HG03025 (cell line): ENCODE measurements around the gene WNT3.

Experiments used
- ATAC-seq: cut with Tn5 transposase; IDR thresholded peaks from one replicate; pipeline ENCODE4 v1.9.1; 2021; ENCODE audit warnings: mild to moderate bottlenecking, moderate library complexity; ENCODE audit not compliant: unreplicated experiment, low FRiP score

The WNT3 gene

DNA sequence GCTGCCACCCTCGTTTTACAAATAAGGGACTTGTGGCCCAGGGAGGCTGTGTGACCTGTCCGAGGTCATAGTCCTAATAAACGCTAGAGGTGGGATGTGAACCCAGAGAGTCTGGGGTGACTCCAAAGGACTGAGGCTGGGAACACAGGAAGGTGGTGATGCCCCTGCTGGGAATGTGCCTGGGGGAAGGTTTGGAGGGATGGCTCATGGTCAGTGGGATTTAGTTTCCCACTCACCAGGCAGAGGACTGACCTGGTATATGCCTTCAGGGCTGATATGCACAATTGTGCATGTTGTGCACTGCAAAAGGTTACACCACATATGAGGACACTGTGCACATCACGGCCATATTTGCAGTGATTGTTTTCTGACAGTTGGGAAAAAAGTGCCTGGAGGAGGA is 19.0 kb upstream of the WNT3 start:
- no peak for ATAC-seq

DNA sequence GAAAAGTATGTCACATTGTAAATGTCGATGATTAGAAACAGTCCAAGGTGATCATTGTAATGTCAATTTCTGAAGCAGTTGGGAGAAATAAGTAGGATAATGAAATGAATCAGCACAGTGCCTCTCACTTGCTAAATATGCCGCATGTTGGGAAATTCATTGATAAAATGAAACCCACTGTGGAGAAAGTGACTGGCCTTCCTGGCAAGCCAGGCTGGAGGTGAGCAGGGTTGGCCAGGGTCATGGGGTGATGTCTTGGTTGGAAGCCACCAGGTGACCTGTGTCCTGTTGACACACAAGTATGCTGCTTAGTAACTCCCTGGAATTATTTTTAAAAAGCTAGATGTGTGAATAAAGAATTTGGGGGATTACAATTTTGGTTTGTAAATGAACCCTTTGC is 18.0 kb upstream of the WNT3 start:
- no peak for ATAC-seq

DNA sequence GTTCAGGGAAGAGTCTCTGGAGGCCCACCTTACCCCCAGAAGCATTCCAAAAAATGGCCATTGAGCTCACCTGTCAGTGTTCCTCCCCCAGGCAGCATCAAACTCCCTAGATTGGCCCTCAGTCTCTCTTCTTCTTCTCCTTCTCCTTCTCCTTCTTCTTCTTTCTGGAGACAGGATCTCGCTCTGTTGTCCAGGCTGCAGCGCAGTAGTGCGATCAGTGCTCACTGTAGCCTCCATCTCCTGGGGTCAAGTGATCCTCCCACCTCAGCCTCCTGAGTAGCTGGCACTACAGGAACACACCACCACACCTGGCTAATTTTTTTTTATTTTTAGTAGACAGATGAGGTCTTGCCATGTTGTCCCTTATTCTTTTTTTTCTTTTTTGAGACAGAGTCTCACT is 16.4 kb upstream of the WNT3 start:
- ATAC-seq: no peak

DNA sequence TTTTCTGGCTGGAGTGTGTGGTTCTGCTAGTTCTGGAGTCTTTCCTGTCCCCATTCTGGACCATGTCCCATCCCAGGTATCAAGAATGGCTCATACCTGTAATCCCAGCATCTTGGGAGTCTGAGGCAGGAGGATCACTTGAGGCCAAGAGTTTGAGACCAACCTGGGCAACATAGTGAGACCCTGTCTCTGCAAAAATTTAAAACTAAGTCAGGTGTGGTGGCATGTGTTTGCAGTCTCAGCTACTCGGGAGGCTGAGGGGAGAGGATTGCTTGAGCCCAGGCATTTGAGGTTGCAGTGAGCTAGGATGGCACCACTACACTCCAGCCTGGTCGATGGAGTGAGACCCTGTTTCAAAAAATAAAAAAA is 15.3 kb upstream of the WNT3 start:
- ATAC-seq: no peak

DNA sequence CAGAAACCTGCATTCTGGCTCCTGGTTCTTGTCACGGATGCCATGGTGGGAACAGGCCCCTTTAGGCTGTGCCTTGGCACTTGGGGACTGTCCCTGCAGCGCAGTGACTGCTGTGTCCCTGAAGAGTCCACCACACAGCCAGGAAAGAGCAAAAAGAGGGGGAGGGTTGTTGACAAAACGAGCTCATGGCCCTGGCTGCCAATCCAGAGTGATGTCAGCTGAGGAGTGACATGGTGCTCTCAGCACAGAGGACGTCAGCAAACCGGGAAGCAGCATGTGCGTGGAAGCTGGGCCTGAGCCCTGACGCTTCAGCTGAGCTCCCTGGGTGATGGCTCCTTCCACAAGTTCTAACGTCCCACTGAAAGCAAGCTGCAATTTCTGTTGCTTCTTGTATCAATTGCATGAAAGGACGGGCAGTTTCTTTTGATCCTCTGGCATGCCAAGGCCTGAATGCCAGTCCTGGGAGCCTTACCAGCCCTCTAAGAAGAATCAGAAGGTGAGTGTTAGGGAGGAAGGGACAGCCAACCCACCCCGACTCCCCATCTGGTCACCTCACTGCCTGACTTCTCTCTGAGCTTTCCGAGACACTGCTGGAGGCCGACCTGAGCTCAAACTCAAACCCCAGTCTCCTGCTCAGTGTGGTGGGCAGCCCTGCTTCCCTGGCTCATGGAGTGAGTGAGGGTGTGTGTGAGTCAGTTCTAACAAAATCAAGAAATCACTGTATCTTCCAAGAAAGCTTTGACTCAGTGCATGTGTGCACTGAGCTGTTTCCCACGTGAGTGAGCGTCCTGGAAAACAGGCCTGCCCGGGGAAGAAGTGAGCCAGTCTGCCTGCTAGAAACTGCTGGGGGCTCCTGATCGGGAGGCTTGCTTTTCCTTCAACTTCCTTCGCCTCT is 14.7 kb upstream of the WNT3 start:
- ATAC-seq: no peak

DNA sequence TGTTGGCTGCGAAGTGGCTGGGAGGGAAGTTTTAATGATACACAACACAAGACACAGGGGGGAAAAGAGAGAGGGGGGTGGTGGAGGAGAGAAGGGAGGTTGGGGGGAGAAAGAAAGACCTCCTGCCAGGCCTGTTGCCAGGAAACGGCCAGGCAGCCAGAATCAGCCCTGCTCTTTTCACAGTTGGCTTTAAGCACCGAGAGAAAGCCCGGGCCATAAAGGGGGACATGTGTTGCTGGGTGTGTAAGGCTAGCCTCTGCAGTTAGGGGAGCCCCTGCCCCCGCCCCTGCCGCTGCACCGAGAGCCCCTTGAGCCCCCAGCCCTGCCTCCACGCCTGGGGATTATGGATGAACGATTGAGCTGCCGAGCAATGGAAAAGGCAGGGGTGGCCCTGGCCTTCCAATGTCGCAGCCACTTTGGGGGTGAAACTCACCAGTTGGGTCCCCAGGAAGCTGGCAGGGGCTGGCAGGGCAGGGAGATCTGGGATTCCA is 13.9 kb upstream of the WNT3 start:
- ATAC-seq: no peak

DNA sequence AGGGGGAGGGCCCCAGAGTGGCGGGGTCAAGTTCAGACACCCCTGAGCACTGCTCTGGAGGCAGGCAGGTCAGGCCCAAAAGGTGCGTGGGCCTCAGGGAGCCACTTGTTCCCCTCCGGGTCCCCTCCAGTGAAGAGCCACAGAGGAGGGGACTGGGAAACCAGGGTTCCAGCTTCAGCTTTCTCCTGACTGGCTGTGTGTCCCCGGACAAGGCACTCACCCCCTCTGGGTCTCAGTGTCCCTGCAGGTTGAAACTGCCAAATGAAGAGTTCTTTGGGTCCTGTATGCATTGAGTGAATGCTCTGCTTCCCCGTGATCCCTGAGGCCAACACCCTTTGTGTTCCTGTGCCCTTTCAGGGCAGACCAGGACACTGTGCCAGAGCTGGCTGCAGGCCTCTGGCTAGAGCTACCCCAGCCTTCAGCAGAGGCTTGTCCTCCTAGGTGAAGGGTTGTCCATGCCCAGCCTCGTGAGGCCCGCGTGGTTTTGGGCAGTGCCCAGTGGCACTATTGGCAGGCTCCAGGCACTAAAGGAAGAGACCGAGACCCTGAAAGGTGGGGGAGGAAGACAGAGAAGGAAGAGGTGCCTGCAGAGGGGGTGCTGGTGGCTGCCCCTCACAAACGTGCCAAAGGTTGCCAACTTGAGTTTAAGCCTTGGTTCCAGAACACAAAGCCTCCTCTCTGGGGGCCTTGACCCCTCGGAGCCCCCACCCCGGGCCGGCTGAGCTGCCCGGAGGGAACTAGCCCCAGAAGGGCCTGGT is 13.3 kb upstream of the WNT3 start:
- ATAC-seq: no peak

DNA sequence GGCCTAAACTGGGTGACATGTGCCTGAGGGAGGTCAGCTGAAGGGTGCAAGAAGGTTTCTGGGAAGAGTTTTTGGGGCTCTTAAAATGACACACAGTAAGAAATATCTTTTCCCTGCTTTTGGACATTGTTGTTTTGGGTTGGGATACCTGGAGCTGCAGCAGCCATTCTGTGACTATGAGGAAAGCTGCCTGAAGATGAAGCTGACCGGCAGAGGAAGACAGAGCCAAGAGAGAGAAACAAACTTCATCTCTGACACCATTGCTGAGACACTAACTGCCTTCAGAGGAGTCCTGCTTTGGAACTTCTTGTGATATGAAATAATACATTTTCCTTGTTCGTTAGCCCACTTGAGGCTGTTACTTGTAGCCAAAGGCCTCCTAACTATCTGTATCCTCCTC is 8.8 kb upstream of the WNT3 start:
- ATAC-seq: no peak

DNA sequence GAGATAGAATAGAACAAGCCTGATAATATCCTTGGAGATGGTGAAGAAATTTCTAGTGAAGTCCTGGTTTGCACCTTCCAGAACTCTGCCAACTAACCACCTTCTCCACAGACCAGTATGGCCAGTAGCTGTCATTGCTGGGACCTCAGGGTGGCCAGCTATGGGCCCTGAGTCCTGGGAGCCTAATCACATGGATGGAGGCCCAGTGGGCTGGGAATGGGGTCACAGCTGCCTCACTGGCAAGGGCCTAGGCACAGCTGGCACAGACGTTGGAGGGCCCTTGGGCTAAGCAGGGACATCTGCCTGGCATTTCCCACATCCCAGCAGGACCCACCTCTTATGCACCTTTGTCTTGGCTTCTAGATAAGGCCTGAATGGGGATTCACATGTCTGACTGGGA is 7.6 kb upstream of the WNT3 start:
- no peak for ATAC-seq

DNA sequence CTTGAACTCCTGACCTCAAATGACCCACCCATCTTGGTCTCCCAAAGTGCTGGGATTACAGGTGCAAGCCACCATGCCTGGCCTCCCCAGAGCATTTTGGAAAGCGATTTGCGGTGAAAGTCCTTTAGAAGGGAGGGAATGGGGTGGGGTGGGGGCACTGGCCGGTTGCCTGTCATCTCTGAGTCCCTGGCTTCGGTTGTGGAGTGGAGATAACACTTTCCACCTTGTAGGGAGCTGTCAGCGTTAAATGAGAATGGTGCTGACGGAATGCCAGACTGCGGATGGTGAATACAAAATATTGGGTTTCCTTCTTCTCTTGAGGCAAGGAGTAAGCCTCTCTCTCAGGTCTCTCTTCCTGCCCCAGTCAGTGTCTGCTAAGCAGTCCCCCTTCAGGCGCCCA is 5.2 kb upstream of the WNT3 start:
- ATAC-seq: no peak

DNA sequence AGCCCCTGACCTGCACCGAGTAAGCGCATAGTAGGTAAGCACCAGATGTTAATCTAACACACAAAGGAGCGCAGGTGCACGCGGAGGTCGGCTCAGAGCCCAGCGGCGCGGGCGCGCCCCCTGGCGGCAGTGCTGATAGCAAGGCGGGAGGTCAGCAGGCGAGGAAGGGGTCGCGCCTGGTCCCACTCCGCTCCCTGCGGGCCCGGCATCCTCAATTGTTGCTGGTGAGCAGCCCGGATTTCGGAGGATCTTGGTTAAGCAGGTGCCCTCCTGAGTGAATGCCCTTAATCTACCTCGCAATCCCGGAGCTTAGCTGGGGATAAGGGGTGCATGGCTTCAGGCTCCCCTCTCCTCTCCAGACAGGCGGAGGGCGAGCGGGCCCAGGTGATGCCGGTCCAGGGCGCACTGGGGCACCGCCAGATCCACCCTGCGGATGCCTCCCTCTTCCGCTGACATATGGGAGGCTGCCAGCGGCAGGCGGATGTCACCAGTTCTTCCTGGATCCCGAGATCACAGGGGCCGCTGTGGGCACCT is 4.0 kb upstream of the WNT3 start:
- no peak for ATAC-seq

DNA sequence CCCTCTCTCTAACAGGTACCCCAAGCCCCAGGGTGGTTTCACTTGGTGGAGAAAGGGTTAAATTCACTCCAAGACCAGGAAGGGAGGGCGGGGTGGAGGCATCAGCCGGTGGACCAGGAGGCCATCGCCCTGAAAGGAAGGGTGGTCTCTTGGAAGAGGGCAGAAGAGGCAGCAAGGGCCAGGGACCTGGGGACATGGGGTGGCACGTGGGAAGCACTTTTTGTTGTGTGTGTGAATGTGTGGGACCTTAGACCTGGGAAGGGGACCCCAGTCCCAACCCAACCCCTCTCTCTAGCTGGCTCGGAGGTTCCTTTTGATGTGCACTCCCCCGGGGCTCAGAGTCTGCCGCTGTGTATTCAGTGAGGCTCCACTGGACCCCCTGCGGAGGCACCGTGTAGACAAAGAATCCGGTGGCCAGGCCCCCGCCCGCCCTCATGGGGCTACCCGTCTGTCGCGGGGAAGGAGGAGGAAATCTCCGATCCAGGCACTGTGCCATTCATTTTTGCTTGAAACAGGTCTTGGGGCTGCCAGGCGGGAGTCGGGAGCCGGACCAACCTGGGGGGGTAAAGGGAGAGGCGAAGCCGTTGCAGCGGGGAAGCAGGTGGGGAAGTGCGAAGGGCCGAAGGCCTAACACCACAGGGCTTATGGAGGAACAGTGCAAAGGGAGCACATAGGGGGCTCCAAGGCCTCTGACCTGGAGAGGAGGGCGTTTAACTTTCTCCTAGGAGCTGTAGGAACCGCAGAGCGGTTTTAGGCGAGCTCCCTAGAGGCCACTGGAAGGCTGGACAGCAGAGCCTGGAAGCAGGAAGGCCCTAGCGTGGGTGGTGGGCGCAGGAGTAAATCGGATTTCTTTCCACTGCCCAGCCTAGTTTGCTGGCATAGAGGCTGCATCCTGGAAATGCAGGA is 3.2 kb upstream of the WNT3 start:
- no peak for ATAC-seq

DNA sequence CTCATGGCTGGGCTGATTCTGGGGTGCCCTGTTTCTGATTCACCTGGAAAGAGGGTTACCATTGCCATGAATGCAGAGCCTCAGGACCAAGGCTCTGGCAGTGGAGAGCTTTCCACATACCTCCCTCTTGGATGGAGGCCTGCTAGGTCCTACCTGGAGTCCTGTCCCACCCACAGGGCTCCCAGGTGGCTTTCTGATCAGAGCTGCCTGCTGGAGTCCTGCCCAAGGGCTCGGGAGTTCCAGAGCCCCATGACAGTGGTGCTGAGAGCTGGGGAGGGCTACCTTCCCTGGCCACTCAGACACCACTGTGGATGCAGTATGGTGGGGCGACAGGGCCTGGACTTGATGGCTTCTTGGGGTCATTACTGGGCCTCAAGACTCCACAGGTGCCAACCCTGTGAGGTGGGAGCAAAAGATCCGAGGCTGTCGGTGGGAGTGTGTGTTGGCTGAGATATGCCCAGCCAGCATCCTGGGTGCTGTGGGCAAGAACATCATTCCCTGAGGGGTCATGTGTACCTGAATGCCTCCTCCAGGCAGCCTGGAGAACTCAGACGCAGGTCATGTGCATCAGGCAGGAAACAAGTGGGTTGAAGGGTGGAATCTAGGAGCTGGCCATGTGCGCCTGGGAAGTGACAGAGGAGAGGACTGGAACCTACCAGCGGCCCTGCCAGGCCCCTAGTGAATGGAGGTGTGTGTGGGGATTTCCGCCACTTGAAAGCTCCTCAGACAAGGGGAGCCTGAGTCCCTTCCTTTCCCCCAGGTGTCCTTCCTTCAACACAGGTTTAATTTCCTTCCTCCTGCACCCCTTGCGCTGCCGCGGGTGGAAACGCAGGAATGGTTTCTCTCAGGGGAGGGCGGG is 2.3 kb upstream of the WNT3 start:
- ATAC-seq: no peak

DNA sequence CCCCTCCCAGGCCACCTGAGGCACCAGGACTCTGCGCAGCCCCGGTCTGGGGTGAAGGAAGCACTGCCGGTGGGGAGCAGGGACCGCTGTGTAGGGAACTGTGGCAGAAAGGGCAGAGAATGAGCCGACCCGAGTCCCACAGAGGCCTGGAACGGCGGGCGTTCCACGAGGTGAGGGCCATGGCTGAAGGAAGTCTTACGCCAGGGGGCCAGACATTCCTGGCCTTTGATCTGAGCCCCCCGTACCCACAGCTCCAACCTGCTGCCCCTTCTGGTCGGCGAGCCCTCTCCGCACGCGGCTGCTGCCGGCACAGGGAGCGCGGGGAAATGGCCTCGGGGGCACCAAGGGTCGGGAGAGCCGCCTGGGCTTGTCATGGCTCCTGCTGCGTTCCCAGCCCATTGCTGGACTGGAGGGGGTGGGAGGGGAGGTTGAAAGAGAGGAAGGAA is 1.4 kb upstream of the WNT3 start:
- ATAC-seq: no peak

DNA sequence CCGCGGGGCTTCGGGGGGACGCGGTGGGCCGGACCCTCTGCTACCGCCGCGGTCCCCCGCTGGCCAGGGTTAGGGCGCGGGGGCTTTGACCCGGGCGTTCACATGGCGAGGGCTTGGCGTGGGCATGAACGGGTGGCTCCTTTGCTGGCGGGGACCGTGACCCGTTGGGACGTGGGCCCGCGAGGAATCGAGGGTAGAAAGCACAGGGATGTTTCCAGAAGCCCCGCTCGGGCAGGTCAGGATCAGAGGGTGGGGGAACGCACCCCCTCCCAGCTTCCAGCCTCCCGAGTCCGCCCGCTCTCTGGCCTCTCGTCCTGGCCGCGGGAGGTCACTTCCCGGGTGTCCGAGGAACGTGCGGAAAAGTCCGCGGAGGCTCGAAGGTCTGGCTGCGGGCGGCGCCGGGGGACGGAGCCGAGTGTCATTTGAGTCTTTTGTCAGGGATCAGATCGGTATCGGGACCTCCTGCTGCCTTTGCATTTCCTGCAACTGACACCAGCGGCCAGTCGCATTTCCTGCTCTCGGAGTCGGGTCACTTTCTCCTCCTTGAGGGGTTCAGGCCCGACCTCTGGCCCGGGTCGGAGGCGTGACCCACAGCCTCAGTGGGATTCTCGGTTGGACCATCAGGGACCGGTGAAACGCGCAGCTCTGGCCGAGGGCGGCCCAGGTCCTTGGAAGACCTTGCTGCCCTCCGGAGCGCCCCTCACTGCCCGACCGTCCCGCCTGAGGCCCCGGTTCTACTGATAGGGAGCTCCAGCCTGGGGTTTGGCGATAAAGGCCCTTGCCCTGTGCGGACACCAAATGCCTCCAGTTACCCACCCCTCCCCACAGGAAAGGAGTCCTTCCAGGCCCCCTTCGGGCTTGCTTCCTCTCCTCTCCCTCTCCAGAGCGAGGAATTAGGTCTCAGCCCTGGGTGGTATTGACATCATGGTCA is 702 bp upstream of the WNT3 start:
- no peak for ATAC-seq

DNA sequence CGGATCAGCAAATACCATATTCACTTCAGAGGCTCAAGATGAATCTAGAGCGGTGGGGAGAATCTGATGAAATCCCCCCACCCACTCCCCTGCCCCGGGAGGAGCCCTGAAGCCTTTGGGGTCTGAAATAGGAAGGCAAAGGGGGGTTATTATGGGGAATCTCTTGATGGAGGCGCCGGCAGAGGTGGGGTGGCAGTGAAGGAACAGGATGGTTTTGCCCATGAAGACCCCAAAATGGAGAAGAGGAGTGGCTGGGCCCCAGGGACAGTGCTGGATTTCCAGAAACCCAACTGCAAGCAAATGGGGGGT is 637 bp downstream of the WNT3 start:
- no peak for ATAC-seq

DNA sequence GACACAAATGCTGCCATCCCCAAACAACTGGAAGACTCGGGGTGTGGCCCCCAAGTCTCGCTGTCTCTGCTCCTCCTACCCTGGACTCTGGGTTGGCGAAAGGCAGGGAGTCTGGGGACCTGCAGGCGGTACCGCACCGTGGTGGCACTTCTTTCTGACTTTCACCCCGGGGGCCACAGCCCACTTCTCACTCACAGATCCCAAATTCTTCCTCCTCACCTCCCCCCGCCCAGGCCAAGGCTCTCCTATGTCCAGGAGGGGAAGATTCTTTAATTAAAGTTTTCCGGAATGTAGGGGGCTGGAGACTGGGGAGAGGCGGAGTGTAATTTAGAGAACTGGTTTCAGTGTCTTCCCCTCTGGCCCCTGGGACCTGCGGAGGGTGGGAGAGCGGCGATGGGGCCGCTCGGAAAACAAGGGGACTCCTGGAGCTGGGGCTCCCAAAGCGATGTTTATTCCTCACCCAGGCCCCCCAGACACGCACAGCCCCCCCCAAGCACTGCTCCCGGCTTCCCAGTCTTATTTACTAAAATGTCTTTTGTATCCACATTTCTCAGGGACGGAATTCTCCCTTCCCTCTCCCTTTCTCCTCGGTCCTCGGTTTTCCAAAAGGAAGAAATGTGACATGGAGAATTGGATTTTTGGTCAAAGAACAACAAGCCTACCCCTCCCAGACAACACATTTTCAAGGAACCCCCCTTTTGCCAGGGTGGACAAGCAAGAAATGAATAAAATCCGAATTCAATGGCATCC is 1.2 kb downstream of the WNT3 start:
- ATAC-seq: no peak
